Ureter (tissue), 1 donor: ENCODE measurements around the gene ANKRD53. TPM values are rescaled to one million over a fixed set of nuclear protein-coding genes. Genes with fewer than 3 reads are reported as not detected.

Experiments
- DNase-seq: peaks from one replicate; pipeline ENCODE4 v3.0.0-alpha.2; 2020; ENCODE audit warnings: low spot score
- total RNA-seq: library from RNA; stranded (reverse); gene quantifications from one replicate; pipeline ENCODE4 v1.2.4, GENCODE V29; 2023
- donor health status: DM: yes; HTN: yes; CAD: no.

Gene ANKRD53
- total RNA-seq, 1 donor from 2014 or later, result 1.8 TPM

DNA sequence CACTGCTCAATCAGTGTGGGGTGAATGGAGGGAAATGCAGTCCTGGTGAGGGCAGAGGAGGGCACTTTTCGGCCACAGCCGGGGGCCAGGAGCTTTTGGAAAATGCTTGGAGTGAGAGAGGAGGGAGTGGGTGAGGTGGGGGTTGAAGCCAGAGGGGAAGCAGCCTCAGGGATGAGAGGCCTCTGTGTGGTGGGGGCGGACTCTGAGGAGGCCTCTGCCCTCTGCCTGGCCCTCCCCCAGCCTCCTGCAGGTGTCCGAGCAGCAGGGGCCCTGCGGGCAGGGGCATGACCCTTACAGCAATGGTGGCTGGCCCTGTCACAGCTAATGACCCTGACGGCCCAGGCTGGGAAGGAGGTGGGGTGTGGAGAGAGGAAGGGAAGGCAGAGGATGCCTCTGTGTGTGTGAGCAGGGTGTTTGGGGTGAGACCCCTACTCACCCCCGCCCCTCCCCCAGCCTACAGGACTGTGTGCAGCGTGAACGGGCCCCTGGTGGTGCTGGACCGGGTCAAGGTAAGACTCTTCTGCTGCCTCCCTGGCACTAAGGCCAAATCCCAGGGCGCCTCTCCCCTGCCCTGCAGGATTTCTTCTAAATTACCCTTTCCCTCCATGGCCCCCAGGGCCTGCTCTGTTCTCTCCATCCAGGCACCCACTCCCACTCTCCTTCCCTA lies 35.1 kb upstream of the ANKRD53 start:
- no peak for DNase-seq

DNA sequence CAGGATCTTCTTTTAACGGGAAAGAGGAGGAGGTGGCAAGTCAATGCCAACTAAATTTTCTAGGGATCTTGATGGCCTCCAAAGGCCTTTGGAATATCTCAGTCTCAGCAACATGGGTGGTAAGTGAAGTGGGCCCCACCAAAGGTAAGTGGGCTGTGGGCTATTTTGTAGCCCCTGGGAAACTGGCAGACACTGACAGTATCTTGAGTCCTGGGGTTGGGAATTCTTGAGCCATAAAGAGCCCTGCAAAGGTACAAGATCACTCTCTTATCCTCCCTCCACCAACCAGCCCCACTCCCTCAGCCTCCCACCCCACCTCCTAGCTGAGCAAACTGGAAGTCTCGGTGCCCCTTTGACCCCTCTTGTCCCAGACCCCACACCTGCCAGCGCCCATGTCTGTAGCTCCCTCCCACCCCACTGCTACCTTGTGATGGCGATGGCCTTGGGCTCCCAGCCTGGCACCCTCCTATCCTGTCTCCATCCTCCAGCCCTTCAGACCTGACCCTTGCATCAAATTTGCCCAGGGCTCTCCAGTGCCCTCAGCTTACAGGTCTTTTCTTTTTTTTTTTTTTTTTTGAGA lies 34.2 kb upstream of the ANKRD53 start:
- DNase-seq, result no peak

DNA sequence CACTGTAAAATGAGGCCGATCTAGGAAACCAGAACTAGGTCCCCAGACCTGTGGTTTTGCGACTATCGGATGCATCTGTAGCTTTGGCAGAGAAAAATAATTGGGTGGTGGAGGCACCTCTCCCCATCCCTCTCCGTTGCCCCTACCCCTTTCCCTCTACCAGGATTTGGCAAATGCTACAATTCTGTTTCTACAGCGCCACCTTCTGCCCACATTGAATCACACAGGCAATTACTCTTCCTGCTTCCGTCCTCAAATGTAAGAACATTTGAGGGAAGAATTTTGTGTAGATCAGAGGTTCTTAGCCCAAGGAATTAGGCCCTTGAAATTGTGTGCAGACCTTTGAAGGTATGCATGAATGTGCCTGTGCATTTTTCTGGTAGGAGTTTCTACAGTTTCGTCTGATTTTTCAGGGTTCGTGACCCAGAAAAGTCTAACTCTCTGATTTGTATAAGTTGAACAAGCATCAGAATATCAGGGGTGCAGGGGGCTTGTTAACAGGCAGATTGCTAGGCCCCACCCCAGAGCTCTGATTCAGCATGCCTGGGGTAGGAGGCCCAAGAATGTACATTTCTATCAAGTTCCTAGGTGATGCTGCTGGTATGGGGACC lies 31.5 kb upstream of the ANKRD53 start:
- DNase-seq, result peak; percentile 61

DNA sequence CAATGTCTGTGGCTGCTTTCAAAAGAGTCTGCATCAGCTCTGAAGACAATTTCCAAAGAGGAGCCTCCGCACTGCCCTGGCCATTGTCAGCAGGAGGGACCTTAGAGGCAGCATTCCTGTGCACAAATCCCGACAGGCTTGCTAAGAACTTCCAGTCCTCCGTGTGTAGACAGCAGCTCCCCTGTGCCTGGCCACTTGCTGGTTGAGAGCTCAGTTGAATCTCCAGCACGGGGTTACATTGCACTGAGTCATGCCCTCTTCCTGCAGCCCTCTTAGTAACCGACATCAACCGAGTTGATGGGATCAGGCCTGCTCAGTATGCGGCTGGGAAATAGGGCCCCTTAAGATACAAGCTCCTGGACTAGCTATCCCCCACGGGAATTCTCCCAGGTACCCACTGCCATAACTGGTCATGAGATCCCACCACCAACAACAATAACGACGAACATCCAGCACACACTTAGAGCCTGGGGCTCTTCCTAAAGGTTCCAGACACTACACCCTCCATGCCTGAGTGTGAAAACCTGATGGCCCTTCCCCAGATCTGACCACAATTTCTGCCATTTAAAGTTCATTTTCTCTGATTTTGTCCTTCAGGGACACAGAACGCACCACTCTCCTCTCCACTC lies 30.8 kb upstream of the ANKRD53 start:
- peak; percentile 41 for DNase-seq

DNA sequence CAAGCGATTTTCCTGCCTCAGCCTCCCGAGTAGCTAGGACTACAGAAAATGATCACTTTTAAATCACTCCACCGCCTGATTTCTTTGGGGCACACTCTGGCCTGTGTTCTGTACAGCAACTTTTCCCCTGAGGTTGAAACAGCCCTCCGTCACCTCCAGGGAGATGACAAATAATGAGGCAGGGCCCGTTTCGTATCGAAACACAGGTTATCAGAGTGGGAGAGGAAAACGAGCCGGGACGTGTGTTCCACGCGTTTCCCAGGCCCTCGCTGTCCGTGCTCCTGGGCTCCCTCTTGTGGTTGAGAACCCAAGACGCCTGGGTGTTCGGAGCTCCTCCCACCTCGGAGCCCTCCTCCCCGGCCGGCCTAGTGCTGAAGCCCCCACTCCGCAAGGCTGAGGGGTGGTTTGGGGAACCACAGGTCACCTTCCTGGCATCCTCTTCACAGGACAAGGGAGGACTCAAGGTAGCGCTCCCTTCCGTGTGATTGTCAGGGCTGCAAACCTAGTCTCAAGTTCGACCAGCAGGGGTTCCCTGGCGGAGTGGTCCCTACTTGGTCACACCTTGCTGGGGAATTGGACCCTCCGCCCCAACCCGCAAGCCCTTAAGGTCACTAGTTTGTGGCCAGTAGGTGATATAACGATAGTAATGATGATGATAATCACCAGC lies 30.0 kb upstream of the ANKRD53 start:
- DNase-seq, result peak; percentile 81

DNA sequence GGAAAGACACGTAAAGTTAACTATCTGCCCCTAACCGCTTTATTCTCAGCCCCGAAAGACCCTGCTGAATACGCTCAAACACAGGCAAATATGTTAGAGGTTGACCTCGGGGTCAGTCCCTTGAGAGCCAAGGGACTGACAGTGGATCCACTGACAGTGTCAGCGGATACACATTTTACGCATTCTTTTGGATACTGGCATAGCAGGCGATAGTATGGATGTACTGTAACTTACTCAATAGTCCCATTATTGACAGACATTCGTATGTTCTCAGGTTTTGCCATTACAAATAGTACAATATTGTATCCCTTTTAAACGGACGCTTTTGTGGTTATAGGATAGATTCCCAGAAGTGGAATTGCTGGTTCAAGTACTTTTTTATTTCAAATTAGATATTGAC lies 29.3 kb upstream of the ANKRD53 start:
- peak; percentile 14 for DNase-seq

DNA sequence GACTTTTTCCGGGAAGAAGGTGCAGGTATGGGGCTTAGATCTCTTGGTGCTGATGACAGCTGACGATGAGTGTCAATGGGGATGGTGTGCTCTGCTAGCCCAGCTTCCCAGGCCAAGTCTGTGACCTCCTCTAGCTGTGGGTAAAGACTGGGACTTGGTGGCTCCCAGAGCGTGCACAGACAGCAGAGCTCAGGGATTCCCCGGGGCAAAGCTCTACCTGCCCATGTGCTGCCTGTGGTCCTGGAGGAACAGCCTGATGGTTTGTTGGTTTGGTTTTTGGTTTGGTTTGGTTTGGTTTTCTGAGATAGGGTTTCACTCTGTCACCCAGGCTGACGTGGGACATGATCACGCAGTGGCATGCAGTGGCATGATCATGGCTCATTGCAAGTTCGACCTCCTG lies 23.5 kb upstream of the ANKRD53 start:
- peak; percentile 25 for DNase-seq

DNA sequence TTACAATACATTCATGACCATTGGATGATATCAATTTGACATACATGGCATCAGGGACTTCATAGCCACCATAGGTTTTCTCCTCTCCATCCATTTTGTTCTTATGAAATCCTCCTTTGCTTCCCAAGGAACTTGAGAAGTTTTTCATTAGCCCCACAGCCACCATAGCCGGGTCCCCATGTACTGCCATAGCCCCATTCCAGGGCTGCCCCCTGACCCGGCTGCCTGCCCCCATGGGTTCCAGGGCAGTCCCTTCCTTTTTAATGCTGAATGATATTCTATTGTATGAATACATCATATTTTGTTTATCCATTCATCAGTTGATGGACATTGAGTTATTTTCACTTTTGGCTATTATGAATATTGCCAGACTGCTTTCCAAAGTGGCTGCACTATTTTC lies 22.3 kb upstream of the ANKRD53 start:
- peak; percentile 8 for DNase-seq

DNA sequence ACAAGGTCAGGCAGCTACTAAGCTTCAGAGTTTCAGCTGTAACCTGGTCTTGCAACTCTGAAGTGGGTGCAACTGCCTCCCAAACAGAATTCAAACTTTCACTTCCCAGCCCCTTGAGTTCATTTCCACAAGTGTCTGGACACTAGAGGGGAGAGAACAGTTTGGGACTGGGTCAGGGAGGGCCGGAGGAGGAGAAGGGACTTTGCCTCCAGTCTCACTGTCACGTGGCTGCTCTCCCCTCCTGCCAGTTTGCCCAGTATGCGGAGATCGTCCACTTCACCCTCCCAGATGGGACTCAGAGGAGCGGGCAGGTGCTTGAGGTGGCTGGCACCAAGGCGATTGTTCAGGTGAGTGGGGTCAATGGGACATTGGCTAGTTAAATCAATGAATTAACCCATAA lies 20.6 kb upstream of the ANKRD53 start:
- peak; percentile 19 for DNase-seq

DNA sequence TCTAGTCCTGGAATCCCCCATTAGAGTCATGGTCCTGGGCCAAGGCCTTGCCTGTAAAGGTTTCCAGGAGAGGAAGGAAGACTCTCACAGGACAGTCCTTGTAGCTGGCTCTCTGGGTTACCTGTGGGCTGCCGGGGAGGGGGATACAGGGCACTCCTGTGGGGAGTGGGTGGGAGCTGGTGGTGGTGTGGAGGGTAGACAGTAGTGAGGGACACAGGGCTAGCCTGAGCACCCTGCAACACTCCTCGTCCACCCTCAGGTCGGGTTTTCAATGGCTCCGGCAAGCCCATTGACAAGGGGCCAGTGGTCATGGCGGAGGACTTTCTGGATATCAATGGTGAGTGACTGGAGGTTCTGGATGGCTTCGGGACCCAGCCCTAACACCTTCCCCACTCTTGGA lies 19.7 kb upstream of the ANKRD53 start:
- DNase-seq, result peak; percentile 22

DNA sequence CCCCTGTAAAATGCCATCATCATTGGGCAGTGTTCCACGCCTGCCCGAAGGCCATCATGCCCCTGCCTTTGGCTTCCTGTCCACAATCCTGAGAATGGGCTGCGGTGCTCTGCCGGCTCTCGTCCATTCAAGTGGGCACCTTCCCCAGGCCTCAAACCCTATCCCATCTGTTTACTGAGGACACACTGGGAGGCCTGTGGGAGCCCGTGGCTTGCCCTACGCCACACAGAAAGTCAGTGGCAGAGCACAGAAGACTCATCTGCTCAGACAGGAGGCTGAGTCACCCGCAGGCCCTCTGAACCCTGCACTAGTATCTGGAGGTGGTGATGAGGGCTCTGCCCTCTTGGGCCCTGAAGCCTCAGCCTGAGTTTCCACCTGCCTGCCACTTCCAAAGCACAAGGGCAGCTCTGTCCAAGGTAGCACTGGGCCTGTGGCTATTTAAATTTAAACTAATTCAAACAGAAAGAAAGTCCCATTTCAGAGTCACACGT lies 19.1 kb upstream of the ANKRD53 start:
- DNase-seq, result peak; percentile 13

DNA sequence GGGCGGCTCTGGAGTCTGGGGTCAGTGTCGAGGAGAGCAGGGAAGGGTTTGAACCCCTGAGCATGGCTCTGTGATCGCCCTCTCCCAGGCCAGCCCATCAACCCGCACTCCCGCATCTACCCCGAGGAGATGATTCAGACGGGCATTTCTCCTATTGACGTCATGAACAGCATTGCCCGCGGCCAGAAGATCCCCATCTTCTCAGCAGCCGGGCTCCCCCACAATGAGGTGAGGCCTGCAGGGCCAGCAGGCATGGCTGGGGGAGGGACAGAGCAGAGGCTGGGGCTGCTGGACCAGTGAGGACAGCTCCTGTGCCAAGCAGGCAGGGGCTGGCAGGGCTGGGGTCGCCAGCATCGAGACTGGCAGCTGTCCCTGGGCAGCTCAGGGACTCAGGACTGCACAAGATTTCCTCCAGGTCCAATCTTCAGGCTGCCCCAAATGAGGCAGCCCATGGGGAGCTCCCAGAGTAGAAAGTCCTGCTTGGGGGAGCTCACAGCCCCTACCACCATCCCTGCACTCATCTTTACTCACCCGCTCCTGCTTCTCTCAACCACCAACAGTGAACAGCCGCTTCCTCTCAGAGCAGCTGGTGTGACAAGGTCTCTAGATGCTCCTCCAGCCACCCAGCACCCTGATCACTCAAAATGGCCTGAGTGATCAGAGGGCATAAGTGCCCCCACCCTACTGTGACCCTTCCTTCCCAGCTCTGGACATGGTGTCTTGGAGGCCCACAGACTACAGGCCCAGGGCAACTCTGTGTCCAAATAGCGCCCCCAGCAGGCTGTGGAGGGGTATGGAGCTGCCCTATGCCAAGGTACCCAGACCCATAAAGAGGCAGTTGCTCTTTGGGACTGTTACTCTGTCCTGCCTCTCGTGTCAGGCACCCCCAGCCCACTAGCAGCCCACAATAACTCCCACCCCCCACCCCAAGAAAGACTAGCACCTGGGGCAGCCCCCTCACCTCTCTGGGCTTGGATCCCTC lies 18.3 kb upstream of the ANKRD53 start:
- peak; percentile 22 for DNase-seq

DNA sequence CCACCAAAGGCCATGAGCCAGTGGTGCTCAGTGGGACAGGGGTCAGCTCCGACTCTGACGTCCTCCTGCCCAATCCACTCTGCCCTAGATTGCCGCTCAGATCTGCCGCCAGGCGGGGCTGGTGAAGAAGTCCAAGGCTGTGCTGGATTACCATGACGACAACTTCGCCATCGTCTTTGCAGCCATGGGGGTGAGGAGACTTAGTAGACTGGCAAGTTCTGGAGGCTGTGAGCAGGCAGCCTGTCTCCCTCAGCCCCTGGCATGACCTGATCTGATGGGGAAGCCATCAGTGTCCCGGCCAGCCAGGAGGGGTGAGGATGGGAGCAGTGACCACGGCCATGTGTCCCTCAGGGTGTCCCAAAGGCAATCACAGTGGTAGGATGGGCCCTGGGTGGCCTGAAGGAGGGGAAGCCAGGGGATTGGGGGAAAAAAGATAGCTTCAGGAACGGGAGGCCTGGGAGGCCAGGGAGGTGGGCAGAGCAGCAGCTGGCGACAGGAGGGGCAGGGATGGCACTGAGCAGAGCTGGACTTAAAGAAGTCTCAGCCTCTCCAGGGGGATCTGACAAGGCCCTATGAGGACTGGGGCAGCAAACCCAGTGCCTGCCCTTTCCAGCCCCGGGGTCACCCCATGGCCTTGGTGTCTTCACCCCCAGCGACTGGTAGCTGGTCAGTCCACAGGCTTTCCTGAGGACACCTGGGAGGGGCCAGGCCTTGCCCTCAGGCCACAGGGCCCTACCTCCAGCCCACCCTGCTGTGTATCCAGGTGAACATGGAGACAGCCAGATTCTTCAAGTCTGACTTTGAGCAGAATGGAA lies 17.4 kb upstream of the ANKRD53 start:
- peak; percentile 39 for DNase-seq

DNA sequence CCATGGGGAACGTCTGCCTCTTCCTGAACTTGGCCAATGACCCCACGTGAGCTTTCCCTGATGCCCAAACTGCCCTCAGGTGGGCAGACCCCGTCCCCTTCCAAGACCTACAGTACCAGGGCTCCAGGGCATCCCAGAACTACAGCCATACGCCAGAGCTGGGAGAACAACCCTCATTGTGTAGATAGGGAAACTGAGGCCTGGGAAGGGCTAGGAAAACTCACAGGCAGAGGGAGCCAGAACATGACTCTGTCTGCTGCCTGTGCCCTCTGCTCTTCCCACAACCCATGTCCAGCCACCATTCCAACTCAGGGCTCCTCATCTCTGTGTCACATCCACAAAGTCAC lies 16.8 kb upstream of the ANKRD53 start:
- peak; percentile 34 for DNase-seq

DNA sequence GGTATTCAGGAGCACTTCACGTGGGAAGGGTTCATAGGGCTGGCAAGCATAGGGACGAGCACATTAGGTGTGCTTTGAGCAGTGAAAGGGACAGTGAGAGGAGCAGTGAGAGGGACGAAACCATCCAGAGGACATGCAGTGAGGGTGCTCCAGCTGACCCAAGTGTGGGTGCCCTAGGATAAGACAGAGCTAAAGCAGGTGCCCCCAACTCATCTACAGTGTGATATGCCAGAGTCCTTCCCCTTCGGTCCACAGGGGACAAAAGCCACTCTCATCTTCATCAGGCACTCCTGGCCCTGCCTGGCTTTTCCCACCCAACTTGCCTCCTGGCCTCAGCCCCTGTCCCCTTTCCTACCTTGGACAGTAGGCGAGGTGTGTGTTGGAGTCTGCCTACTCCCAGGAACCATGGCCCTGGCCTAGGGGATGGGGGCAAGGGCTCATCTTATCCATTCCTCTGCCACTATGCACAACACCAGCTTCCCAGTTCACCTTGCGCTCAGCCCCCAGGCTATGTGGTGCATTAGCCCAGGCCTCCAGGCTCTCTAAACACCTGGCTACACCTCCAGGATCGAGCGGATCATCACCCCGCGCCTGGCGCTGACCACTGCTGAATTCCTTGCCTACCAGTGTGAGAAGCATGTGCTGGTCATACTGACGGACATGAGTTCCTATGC lies 16.1 kb upstream of the ANKRD53 start:
- peak; percentile 33 for DNase-seq

DNA sequence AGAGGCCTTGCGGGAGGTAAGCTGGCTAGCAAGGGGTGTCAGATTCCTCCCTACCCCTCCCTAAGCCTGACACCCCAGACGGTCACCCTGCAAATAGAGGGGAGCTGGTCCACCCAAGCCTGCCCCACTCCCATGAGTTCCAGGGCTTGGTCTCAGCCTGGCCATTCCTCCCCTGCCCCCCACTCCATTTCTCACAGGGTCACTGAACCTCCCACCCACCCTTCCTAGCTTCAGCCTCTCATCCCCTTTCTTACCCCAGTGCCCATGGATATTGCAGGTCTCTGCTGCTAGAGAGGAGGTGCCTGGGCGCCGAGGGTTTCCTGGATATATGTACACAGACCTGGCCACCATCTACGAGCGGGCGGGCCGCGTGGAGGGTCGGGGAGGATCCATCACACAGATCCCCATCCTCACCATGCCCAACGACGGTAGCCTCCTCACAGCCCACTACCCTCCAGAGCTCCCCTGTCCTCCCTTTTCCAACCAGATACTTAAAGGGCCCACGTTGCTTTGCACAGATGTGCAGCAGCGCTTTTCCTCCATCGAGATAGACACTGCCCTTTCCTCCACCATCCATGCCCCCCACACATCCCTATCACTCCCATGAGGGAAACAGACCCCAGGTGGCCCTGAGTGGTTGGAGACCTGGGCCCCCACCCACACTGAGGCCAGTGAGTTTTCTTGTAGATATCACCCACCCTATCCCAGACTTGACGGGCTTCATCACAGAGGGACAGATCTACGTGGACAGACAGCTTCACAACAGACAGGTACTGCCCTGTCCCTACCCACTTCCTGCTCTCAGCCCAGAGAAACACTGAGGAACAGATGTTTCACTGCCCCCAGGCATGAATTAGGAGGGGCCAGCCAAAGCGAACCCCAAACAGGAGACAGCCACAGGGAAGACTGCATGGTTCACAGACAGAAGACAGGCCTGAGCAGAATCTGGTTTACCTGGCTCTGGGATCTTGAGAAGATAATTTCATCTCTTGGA lies 15.2 kb upstream of the ANKRD53 start:
- DNase-seq, result peak; percentile 39

DNA sequence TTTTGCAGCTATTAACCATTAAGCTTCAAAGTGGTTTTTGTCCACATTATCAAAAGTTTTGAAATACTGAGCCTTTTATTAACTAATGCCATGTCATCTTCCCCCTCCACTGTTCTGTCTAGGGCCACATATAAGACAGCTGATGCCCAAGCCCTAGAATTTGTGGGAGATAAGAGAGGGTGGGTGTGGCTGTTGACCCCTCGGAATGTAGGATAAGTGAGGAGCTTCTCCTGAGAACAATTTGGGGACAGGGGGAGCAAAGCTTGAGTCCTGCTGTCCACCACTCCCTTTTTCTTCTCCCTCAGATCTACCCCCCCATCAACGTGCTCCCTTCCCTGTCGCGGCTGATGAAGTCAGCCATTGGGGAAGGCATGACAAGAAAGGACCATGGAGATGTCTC lies 14.3 kb upstream of the ANKRD53 start:
- no peak for DNase-seq
